HG02678 (cell line): Measurements from ENCODE around the gene SERPINA7.
"Not testable (repeated sequence)": the region's sequence is repeated elsewhere in the genome, so short reads cannot be mapped to it uniquely, and the experiment has no call there.

Experiments used
- ATAC-seq: cut with Tn5 transposase; IDR thresholded peaks from one replicate; pipeline ENCODE4 v1.9.1; 2021; ENCODE audit warnings: mild to moderate bottlenecking, moderate library complexity; ENCODE audit not compliant: unreplicated experiment

SERPINA7 gene, protein sequence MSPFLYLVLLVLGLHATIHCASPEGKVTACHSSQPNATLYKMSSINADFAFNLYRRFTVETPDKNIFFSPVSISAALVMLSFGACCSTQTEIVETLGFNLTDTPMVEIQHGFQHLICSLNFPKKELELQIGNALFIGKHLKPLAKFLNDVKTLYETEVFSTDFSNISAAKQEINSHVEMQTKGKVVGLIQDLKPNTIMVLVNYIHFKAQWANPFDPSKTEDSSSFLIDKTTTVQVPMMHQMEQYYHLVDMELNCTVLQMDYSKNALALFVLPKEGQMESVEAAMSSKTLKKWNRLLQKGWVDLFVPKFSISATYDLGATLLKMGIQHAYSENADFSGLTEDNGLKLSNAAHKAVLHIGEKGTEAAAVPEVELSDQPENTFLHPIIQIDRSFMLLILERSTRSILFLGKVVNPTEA

DNA sequence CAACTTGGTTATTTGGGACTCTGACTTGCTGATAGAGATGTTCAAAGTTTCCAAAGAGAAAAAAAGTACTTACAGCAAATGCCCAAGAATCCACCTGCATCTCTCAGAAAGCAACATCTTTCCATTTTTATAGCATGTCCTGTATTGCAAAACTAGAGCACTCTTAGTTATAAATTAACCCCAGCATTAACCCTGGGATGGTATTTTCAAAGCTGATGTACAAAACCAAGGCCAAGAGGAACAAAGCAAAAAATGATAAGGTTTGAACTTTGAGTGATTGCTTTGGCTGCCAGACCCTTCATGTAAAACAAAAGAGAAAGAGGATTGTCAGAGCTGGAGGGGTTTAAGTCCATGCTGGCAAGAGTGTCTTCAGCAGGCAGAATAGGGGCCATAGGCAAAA is at the start of gene SERPINA7:
Gene SERPINA7 (minus strand): TSS at position 103 of the 400 bp plus-strand sequence. CDS start 1,669 bp downstream, outside the sequence.
- ATAC-seq: no peak

- ATAC-seq: no peak
Observed at GRCh38 chrX:106069048-106069447, 30.5 kb upstream of the SERPINA7 start.

- no peak for ATAC-seq
Observed at GRCh38 chrX:106050054-106050453, 11.5 kb upstream of the SERPINA7 start.

GRCh38 chrX:106042296-106042695 is 3.8 kb upstream of the SERPINA7 start:
- ATAC-seq: no peak

DNA sequence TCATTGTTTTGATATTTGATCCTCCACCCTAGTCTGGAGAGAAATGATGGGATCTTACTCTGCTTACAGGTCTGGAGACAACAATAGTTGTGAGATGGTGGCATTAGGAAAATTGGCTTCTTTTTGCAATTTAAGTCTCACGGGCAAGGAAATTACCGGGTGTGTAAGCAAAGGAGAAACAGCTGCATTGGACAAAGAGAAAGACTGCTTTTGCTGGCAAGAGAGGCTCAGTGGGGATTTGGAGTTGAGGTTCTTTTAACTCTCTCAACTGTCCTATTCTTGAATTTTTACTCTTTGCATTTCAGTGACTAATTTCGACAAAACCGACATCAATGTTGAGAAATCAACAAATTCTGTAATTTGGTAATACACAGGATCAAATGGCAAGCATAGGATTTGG is 2.3 kb upstream of the SERPINA7 start:
- ATAC-seq: no peak

- ATAC-seq: no peak
Observed at GRCh38 chrX:106039920-106040319, 1.4 kb upstream of the SERPINA7 start.

- no peak for ATAC-seq
Observed at GRCh38 chrX:106037835-106038473, 573 bp downstream of the SERPINA7 start.

DNA sequence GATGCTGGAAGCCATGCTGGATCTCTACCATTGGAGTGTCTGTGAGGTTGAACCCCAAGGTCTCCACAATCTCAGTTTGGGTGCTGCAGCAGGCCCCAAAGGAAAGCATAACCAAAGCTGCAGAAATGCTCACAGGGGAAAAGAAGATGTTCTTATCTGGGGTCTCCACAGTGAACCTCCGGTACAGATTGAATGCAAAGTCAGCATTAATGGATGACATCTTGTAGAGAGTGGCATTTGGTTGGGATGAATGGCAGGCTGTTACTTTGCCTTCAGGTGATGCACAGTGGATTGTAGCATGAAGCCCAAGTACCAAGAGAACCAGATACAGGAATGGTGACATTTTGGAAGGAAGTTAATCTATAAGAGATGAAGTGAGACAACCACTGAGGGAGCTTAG is 1.8 kb downstream of the SERPINA7 start:
- ATAC-seq: no peak

- no peak for ATAC-seq
Observed at GRCh38 chrX:106035064-106035463, 3.5 kb downstream of the SERPINA7 start.

- ATAC-seq: no peak
Observed at GRCh38 chrX:106023947-106024346, 14.6 kb downstream of the SERPINA7 start.

- no peak for ATAC-seq
Observed at GRCh38 chrX:106022238-106022637, 16.3 kb downstream of the SERPINA7 start.

- no peak for ATAC-seq
Observed at GRCh38 chrX:106014119-106014775, 24.3 kb downstream of the SERPINA7 start.

DNA sequence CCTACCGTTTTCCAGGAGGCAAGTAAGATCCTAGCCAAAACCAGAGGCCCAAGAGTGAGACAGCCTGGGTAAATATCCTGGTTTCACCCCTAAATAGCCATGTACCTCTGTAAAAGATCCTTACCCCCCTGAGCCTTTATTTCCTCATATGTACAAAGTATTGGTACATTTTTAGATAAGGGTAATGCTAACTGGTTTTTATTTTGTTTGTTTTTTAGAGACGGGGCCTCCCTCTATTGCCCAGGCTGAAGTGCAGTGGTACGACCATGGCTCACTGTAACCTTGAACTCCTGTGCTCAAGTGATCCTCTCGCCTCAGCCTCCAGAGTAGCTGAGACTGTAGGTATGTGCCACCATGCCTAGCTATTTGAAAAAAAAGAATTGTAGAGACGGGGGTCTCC is 29.4 kb downstream of the SERPINA7 start:
- ATAC-seq: no peak

GRCh38 chrX:106007815-106008214 is 30.7 kb downstream of the SERPINA7 start:
- ATAC-seq: no peak

GRCh38 chrX:106005684-106006083 is 32.8 kb downstream of the SERPINA7 start:
- no peak for ATAC-seq

- ATAC-seq: not testable (repeated sequence)
Observed at GRCh38 chrX:106000609-106001008, 37.9 kb downstream of the SERPINA7 start.

GRCh38 chrX:106000203-106000602 is 38.3 kb downstream of the SERPINA7 start:
- ATAC-seq: no peak

- no peak for ATAC-seq
Observed at GRCh38 chrX:105999294-105999693, 39.2 kb downstream of the SERPINA7 start.

- ATAC-seq: not testable (repeated sequence)
Observed at GRCh38 chrX:105988487-105988886, 50.0 kb downstream of the SERPINA7 start.
